Testis (tissue), 3 donors: ENCODE measurements around the gene SEMA4B. TPM values are rescaled to one million over a fixed set of nuclear protein-coding genes. Genes with fewer than 3 reads are reported as not detected.

Source experiments
- DNase-seq: peaks from one replicate; pipeline ENCODE4 v3.0.0-alpha.2; 2019
- H3K27ac ChIP-seq, 2 donors: fragments of 200-600 bp; sonication (generic); one replicate each; pipeline ENCODE4 v1.5.1; 2019
- H3K27me3 ChIP-seq: fragments of 200-600 bp; sonication (generic); one replicate; pipeline ENCODE4 v1.5.1; 2019
- H3K36me3 ChIP-seq: fragments of 200-600 bp; sonication (generic); one replicate; pipeline ENCODE4 v1.5.1; 2017; ENCODE audit warnings: low read depth; ENCODE audit errors: missing control alignments
- H3K4me1 ChIP-seq: fragments of 200-600 bp; sonication (generic); one replicate; pipeline ENCODE4 v1.5.1; 2019
- H3K4me3 ChIP-seq, 2 donors: fragments of 200-600 bp; sonication (generic); one replicate each; pipeline ENCODE4 v1.5.1; 2017 to 2019
- H3K9me3 ChIP-seq: fragments of 200-600 bp; sonication (generic); one replicate; pipeline ENCODE4 v1.5.1; 2017
- CTCF ChIP-seq, 3 experiments: fragments of 450-650 bp in 2 of 3; fragments of 200-600 bp in 1 of 3; sonication (generic) in 1 of 3; IDR thresholded peaks; one replicate each; pipeline ENCODE4 v1.5.1; 2016 to 2019; ENCODE audit warnings: antibody characterized with exemption in 3 of 3, mild to moderate bottlenecking in 2 of 3, moderate library complexity in 1 of 3
- POLR2A ChIP-seq: fragments of 450-650 bp; IDR thresholded peaks from one replicate; pipeline ENCODE4 v1.6.1; 2017; ENCODE audit warnings: antibody characterized with exemption, mild to moderate bottlenecking, moderate library complexity
- WGBS, 2 donors: methylation state at CpG; one replicate each; pipeline ENCODE4 v1.1.5; 2018; 5-methylcytosine and 5-hydroxymethylcytosine counted together
- intact Hi-C: fragments of 100-400 bp; cut with DNase I; formaldehyde crosslinking; loops from one replicate; pipeline ENCODE4 v1.15.1; 2023; ENCODE audit warnings: low total_unique reads
- polyA plus RNA-seq: library from polyadenylated mRNA; stranded (reverse); fragments of 350-450 nt; fragmentation: Illumina TruSeq; extraction: RNeasy Lipid Tissue Mini Kit (QIAGEN cat#74804); gene quantifications from one replicate; pipeline ENCODE4 v1.2.3, GENCODE V29; 2014; ENCODE audit warnings: low read depth, low replicate concordance; ENCODE audit not compliant: insufficient read depth
- total RNA-seq, 2 donors: library from RNA; depleted of rRNA; stranded (reverse); fragments of >200 nt; gene quantifications; one replicate each; pipeline ENCODE4 v1.2.3, GENCODE V29; 2016

SEMA4B gene
- total and polyA plus RNA-seq, 3 donors from 2014 or later, result 22.2 to 78.3 (median 59.4) TPM

- Histone ChIP-seq H3K4me3 (no peak overlapping the region), H3K36me3 (no peaks in the 10 kb centered on the region), H3K9me3 (no peaks in the 10 kb centered on the region), H3K4me1 (peaks cover 2% of the 10 kb centered on the region), H3K27ac (no peak overlapping the region), H3K27me3 (no peaks in the 10 kb centered on the region)
- intact Hi-C loops, result no loop called here
- TF ChIP-seq POLR2A, result no peak
- no peak for TF ChIP-seq CTCF (IDR thresholded peaks at IDR 0.05)
- DNase-seq, result no peak
- 95 to 99% methylated on average over 5 to 9 of the region's 9 CpGs for WGBS, 2 donors
Observed at GRCh38 chr15:90211009-90211408, 9.9 kb downstream of the SEMA4B start.

GRCh38 chr15:90211440-90212143, 10.5 kb downstream of the SEMA4B start:
- no peak for TF ChIP-seq CTCF (IDR thresholded peaks at IDR 0.05)
- no peak for TF ChIP-seq POLR2A
- DNase-seq, result no peak
- Histone ChIP-seq H3K4me1 (no peaks in the 10 kb centered on the region), H3K4me3 (no peak overlapping the region), H3K9me3 (no peaks in the 10 kb centered on the region), H3K27me3 (no peaks in the 10 kb centered on the region), H3K27ac (no peak overlapping the region), H3K36me3 (no peaks in the 10 kb centered on the region)
- WGBS, 2 donors, result 79 to 81% methylated on average over 5 to 13 of the region's 13 CpGs
- intact Hi-C loops, result no loop called here

- H3K9me3 ChIP-seq, result no peaks in the 10 kb centered on the region
- DNase-seq, result no peak
- intact Hi-C loops, result no loop called here
- H3K4me3 ChIP-seq, result no peak overlapping the region
- no peak for TF ChIP-seq POLR2A
- no peak for TF ChIP-seq CTCF (IDR thresholded peaks at IDR 0.05)
- no peaks in the 10 kb centered on the region for H3K27me3 ChIP-seq
- no peaks in the 10 kb centered on the region for H3K36me3 ChIP-seq
- H3K27ac ChIP-seq, result no peak overlapping the region
- 87 to 90% methylated on average over 27 to 35 of the region's 35 CpGs for WGBS, 2 donors
- no peaks in the 10 kb centered on the region for H3K4me1 ChIP-seq
Observed at GRCh38 chr15:90212221-90213098, 11.3 kb downstream of the SEMA4B start.

- H3K36me3 ChIP-seq, result no peaks in the 10 kb centered on the region
- no peak overlapping the region for H3K4me3 ChIP-seq
- H3K4me1 ChIP-seq, result no peaks in the 10 kb centered on the region
- no peak overlapping the region for H3K27ac ChIP-seq
- intact Hi-C loops, result no loop called here
- H3K27me3 ChIP-seq, result no peaks in the 10 kb centered on the region
- TF ChIP-seq POLR2A, result no peak
- no peak for TF ChIP-seq CTCF (IDR thresholded peaks at IDR 0.05)
- no peaks in the 10 kb centered on the region for H3K9me3 ChIP-seq
- no peak for DNase-seq
- 63 to 76% methylated on average over 12 of the region's 12 CpGs for WGBS, 2 donors
Observed at GRCh38 chr15:90213122-90213817, 12.1 kb downstream of the SEMA4B start.
